ENCODE results near the gene CPSF4L. TPM values are rescaled to one million over a fixed set of nuclear protein-coding genes. Genes with fewer than 3 reads are reported as not detected.
"Not testable (repeated sequence)": the region's sequence is repeated elsewhere in the genome, so short reads cannot be mapped to it uniquely, and the experiment has no call there.

The CPSF4L gene
- total RNA-seq, 1 experiment from 2014 or later = not detected

DNA sequence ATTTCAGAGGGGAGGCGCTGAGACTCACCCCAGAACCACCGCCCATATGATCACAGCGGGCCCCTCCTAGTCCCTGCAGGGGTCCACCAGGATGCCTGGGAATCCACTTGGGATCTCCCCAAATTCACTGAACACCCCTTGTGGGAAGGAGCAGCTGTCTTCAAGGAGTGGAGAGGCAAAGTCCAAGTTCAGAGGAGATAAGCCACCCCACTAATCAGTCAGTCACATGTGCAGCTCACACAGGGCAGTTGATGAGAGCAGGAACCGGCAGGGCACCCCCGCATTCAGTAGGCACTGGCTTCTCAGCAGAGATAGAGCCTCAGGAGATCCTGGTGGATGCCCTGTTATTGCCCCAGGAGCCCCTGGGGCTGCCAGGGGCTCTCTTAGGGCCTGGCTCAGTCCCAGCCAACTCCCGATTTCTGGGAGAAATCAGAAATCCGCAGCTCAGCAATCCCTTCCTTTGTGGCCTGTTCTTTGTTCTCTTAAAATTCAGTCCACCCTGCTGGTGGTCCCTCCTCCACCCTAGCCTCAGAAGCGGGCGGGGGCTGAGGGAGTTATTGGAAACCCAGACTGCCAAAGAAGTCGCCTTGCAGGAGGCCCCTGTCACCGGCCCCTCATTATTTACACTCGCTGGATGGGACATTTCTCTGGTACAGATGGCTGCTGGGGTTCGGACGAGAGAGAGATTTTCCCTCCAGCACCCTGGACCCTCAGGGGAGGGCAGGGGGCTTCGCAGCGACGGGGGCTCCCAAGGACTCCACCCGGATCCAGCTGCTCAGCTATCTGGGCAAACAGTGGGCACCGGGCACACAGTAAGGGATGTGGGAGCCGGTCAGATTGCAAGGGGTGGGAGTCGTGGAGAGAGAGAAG lies 48.3 kb upstream of the CPSF4L start:
- TF ChIP-seq, protein P1, sequence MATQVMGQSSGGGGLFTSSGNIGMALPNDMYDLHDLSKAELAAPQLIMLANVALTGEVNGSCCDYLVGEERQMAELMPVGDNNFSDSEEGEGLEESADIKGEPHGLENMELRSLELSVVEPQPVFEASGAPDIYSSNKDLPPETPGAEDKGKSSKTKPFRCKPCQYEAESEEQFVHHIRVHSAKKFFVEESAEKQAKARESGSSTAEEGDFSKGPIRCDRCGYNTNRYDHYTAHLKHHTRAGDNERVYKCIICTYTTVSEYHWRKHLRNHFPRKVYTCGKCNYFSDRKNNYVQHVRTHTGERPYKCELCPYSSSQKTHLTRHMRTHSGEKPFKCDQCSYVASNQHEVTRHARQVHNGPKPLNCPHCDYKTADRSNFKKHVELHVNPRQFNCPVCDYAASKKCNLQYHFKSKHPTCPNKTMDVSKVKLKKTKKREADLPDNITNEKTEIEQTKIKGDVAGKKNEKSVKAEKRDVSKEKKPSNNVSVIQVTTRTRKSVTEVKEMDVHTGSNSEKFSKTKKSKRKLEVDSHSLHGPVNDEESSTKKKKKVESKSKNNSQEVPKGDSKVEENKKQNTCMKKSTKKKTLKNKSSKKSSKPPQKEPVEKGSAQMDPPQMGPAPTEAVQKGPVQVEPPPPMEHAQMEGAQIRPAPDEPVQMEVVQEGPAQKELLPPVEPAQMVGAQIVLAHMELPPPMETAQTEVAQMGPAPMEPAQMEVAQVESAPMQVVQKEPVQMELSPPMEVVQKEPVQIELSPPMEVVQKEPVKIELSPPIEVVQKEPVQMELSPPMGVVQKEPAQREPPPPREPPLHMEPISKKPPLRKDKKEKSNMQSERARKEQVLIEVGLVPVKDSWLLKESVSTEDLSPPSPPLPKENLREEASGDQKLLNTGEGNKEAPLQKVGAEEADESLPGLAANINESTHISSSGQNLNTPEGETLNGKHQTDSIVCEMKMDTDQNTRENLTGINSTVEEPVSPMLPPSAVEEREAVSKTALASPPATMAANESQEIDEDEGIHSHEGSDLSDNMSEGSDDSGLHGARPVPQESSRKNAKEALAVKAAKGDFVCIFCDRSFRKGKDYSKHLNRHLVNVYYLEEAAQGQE (IDR thresholded peaks at IDR 0.05; ENCODE audit: insufficient read depth in 1 of 2, low read depth in 2 of 2, low read length in 1 of 2) = no peak
- TF ChIP-seq SIN3A (IDR thresholded peaks at IDR 0.05; ENCODE audit: borderline replicate concordance, insufficient read depth, low read depth, low read length) = no peak
- TF ChIP-seq TCF7L2 (IDR thresholded peaks at IDR 0.05; ENCODE audit: low read depth, low read length) = no peak
- no peak for TF ChIP-seq POLR2AphosphoS5 (IDR thresholded peaks at IDR 0.05; ENCODE audit: low read depth, low read length)
- TF ChIP-seq, protein P2, sequence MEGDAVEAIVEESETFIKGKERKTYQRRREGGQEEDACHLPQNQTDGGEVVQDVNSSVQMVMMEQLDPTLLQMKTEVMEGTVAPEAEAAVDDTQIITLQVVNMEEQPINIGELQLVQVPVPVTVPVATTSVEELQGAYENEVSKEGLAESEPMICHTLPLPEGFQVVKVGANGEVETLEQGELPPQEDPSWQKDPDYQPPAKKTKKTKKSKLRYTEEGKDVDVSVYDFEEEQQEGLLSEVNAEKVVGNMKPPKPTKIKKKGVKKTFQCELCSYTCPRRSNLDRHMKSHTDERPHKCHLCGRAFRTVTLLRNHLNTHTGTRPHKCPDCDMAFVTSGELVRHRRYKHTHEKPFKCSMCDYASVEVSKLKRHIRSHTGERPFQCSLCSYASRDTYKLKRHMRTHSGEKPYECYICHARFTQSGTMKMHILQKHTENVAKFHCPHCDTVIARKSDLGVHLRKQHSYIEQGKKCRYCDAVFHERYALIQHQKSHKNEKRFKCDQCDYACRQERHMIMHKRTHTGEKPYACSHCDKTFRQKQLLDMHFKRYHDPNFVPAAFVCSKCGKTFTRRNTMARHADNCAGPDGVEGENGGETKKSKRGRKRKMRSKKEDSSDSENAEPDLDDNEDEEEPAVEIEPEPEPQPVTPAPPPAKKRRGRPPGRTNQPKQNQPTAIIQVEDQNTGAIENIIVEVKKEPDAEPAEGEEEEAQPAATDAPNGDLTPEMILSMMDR (IDR thresholded peaks at IDR 0.05) = no peak
- ChIA-PET CTCF (interaction anchor here (5.7 kb wide), 1 partner anchor 60 kb away, joined by 34 read pairs; no protein-coding TSS in a partner anchor), POLR2A (no interaction called here)
- peak; percentile 1; the same call in 1 of the 2 replicates for ATAC-seq
- peak overlapping the region; percentile 86 for H3K27ac ChIP-seq (ENCODE audit: low read length)
- no peaks in the 10 kb centered on the region for H3K27me3 ChIP-seq (ENCODE audit: control insufficient read depth, insufficient read depth, low read length)
- H3K36me3 ChIP-seq (ENCODE audit: control insufficient read depth, insufficient read depth, low read length) = peaks cover 4% of the 10 kb centered on the region; the same call in 1 of the 2 replicates
- DNase-seq (ENCODE audit: low read depth, low spot score) = no peak
- H3K9me3 ChIP-seq (ENCODE audit: control insufficient read depth, insufficient read depth, low read depth, low read length) = no peaks in the 10 kb centered on the region
- TSS peak; percentile 70 for BruUV-seq (replicated peaks)
- in situ Hi-C loops (cut with HindIII; ENCODE audit: low pct_unique_long_range_greater_than_20kb, low sequenced_read_pairs) (no loop called here), intact Hi-C loops (cut with micrococcal nuclease; ENCODE audit: unreplicated experiment) (loop anchor here (5.0 kb wide), 1 partner anchor 57 kb away; no protein-coding TSS in a partner anchor)
- peaks cover 45% of the 10 kb centered on the region for H3K4me1 ChIP-seq (ENCODE audit: control insufficient read depth, insufficient read depth, low read length)
- H3K4me3 ChIP-seq (ENCODE audit: low read depth in 2 of 2, low read length in 2 of 2) = peak overlapping the region; percentile 90

DNA sequence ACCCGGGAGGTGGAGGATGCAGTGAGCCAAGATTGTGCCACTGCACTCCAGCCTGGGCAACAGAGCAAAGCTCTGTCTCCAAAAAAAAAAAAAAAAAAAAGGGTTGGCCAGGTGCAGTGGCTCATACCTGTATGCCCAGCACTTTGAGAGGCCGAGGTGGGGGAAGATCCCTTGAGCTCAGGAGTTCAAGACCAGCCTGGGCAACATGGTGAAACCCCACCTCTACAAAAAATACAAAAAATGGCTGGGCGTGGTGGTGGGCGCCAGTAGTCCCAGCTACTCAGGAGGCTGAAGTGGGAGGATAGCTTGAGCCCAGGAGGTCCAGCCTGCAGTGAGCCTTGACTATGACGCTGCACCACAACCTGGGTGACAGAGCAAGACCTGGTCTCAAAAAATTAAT lies 47.3 kb upstream of the CPSF4L start:
- intact Hi-C loops (cut with micrococcal nuclease; ENCODE audit: unreplicated experiment) = loop anchor here (5.0 kb wide), 1 partner anchor 58 kb away; no protein-coding TSS in a partner anchor
- in situ Hi-C loops (cut with HindIII; ENCODE audit: low pct_unique_long_range_greater_than_20kb, low sequenced_read_pairs); H3K9me3 ChIP-seq (ENCODE audit: control insufficient read depth, insufficient read depth, low read depth, low read length); ATAC-seq; H3K36me3 ChIP-seq (ENCODE audit: control insufficient read depth, insufficient read depth, low read length); BruUV-seq (replicated peaks); H3K27me3 ChIP-seq (ENCODE audit: control insufficient read depth, insufficient read depth, low read length); DNase-seq (ENCODE audit: low read depth, low spot score): not testable (repeated sequence)
- H3K4me1 ChIP-seq (ENCODE audit: control insufficient read depth, insufficient read depth, low read length) = peaks cover 55% of the 10 kb centered on the region
- H3K27ac ChIP-seq (ENCODE audit: low read length) = peak overlapping the region; percentile 86
- H3K4me3 ChIP-seq (ENCODE audit: low read depth in 2 of 2, low read length in 2 of 2) = peak overlapping the region; percentile 90
- POLR2A ChIA-PET = interaction anchor here (0.6 kb wide), 1 partner anchor 584 kb away, joined by 5 read pairs; no protein-coding TSS in a partner anchor
- CTCF ChIA-PET = interaction anchor here (0.7 to 5.7 kb wide), 2 partner anchors 54 to 61 kb away, joined by 3 to 34 read pairs; no protein-coding TSS in a partner anchor

Data from Panc1 (cell line).